HG03442 (cell line): ENCODE measurements around the gene BPIFB6.

Experiments used
- ATAC-seq: cut with Tn5 transposase; IDR thresholded peaks from one replicate; pipeline ENCODE4 v1.9.1; 2021; ENCODE audit warnings: mild to moderate bottlenecking, moderate library complexity; ENCODE audit not compliant: unreplicated experiment

BPIFB6 gene

GRCh38 chr20:33000802-33001466 lies 30.5 kb upstream of the BPIFB6 start:
- ATAC-seq, result no peak

DNA sequence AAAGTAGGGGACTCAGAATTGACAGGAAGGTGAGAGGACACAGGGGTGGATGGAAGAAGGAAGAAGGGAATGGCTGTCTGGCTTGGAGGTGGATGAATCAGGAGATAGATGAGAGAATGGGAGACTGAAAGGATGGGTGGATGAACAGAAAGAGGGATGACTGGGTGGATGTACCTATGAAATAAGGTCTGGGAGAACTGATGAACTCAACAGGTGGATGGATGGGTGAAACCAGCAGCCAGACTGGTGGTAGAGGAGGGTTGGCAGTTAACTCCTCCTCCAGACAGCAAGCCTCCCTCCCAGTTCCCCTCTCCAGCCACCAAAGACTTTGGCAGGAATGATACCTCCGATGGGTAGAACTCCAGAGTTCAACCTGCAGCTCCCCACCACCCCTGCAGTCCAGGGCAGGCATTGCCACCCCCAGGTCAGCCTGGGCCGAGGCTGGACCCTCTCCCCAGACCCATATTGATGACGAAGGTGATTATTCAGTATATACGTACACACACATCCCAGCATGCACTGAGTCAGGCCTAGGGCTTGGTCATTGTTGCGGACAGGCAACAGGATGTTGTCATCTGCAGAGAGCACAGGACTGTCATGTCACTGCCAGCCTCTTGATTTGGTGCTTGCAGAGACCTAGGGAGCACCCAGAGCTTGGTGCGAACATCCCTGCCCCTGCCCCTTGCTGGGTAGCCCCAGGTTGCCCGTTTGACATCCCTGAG lies 29.2 kb upstream of the BPIFB6 start:
- ATAC-seq, result no peak

DNA sequence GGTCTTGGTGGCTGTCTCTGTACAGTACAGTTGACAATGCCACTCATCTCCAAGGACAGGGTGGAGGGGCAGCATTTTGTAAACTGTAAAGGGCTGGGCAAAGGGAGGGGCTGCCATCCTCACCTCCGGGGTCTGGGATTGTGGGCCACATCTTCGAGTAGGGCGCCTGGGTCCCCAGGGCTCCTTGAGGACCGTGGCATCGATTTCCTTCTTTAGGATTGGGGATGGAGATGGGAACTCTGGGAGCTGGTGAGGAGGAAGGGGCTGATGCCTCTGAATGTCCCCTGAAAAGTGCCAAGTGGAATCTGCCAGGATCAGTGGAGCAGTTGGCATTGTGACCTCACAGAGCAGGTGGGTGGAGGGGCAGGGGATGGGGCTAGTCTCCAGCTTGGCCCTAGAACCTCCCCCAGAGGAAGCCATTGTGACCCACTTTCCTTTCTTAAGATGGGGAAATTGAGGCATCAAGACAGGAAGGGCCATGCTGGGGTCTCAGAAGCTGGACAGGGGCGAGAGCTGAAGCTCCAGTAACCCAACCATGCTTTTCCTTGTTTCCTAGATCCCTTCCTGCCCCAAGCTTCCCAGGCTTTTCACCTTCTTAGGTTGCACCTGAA lies 27.2 kb upstream of the BPIFB6 start, which contains the start of gene SUN5:
Gene SUN5 (minus strand): TSS at position 293 of the 611 bp plus-strand sequence. CDS start 93 bp downstream, at position 200.
- no peak for ATAC-seq

GRCh38 chr20:33005132-33005566 lies 26.3 kb upstream of the BPIFB6 start:
- no peak for ATAC-seq

GRCh38 chr20:33005908-33006775 lies 25.3 kb upstream of the BPIFB6 start:
- no peak for ATAC-seq

GRCh38 chr20:33006776-33007375 lies 24.6 kb upstream of the BPIFB6 start:
- ATAC-seq, result no peak

DNA sequence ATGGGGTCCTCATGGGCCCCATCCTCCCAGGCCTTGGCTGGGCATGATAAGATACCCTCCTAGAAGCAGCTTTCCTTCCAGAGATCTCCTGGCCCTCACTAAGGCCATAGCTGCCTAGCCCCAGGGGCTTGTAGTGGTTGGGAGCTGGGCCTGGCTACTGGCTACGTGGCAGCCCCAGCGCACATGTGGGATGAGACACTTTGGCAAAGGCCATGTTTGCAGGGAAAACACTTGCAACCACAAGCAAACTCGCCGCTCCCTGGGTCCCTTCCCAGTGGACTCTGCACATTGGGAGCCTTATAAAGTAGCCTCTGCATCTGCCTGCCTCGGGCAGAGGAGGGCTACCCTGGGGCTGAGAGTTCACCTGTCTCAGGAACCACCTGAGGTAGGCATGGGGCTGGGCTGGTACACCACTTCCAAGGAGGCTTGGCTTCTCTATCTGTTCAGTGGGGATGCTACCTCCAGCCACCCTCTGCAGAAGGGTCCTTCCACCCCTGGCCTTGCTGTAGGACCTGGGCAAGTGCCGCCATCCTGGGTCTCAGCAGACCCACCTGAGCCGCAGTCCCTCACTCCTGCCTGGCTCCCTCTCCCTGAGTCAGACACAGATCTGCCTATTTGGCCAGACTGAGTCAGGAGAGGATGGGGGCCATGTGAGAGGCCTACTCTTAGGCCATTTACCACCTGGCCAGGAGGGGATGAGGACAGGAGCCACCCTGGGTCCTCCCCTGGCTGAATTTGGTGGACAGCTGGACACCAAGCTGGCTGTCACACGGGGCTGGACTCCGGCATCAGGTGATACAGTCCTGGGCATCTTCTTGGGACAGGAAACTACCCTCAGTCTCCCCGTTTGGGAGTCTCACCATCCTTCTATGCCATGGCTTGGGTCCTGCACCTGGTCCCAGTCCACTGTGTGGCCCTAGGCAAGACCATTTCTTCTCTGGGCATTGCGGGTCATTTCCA lies 23.8 kb upstream of the BPIFB6 start, which contains the start of gene BPIFB2:
Gene BPIFB2 (plus strand): TSS at position 329 of the 960 bp plus-strand sequence. CDS start 871 bp downstream, outside the sequence.
- no peak for ATAC-seq

- no peak for ATAC-seq
These were observed 22.9 kb upstream of the BPIFB6 start for GRCh38 chr20:33008336-33009213.

DNA sequence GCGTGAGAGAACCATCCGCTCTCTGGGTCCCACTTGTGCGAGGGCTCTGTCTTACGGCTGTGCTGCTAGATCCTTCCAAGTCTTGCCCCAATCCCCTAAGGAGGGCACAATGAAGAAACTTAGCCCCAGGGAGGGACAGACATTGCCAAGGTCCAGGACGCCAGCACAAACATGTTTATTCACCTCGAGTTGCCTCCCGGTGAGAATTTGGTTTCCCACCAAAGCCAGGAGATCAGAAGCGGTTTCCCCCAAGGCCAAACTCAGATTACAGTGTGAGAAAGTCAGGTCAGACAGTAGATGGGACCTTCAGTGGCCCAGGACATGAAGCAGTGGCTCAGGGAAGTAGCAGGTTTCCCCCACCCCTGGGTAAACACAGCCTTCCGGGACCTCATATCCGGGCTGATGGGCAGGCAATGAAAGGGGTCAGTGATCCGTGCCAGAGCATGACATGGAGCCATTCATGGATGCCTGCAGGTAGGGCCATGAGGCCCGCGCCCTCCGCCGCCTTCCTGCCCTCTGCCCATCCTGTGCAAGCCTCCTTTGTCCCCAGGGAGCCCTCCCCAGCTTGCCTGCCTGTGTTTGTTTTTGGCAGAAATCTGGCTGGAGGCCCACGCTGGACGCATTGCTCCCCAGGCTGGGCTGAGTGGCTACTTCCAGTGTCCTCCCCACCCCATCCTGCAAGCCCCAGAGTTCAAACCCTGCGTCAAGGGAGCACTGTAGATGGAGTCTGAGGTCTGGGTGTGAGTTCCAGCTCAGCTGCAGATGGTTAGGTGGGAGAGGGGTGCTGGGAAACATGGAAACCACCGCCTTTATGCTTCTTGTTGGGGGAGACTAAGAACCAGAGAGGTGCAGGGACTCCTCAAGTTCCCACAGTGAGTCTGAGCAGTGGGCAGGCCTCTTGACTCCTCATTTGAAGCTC lies 22.0 kb upstream of the BPIFB6 start:
- no peak for ATAC-seq

DNA sequence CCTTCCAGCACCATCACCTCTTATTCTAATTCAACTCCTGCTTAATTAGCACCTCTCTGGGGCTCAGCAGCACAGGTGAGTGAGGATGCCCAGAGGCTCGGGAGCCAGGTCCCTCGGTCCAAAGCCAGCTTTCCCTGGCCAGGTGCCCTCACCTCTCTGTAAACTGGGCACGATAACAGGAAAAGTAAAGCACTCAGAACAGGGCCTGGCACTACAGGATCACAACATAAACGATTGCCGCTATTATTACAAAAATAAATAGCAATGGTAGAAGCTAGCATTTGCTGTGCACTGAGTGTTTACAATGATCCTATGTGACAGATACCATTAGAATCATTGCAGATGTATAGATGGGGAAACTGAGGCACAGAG lies 21.3 kb upstream of the BPIFB6 start:
- no peak for ATAC-seq

DNA sequence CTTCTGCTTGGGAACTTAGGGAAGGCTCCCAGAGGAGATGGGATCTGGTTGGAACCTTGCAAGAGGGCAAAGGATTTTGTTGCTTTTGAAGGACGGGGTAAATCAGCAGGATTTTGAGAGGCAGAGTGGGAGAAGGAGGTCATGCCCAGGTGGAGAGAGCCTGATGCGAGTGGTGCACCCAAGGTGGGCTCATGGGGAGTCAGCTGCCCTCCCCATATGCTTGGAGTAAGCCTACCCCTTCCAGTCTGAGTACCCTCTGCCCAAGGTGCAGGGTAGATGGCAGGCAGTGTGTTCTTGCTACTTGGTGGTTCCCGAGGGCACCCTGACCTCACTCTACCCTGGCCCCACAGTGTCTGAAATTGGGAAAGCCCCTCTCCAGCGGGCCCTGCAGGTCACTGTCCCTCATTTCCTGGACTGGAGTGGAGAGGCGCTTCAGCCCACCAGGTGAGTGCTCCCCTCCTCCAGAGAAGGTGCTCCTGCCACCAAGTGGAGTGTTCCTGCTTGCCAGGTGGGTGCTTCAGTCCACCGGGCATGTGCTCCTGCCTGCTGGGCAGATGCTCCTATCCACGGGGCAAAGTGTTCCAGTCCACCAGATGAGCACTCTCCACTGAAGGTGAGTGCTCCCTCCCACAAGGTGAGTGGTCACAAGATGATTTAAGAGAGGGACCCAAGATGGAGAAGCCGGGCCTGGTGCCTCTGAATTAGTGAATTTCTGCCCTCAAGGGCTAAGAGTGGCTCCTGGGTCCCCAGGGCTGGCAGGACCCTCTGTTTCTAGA lies 20.6 kb upstream of the BPIFB6 start:
- no peak for ATAC-seq

- ATAC-seq, result no peak
These were observed 18.9 kb upstream of the BPIFB6 start for GRCh38 chr20:33012327-33013189.

DNA sequence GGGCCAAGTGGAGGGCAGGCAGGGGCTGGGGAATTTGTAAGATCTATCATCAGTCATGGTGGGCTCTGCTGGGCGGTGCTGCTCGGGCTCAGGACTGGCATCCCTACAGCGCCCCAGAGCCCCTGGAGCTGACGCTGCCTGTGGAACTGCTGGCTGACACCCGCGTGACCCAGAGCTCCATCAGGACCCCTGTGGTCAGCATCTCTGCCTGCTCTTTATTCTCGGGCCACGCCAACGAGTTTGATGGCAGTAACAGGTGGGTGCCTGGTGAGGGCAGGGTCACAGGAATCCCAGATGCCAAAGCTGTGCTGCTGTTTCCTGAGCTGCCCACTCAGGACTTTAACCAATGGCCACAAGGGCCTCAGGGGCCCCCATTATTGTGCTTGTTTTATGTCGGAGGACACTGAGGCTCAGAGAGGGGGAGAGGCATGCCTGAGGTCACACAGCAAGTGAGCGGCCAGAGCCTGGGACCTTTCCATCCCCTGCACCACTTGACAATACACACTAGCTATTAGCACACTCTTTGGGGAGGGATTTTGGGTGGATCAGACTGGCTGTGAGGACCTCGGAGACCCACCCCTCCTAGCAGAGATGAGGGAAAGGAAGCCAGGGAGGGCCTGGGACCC lies 17.6 kb upstream of the BPIFB6 start:
- ATAC-seq, result no peak

DNA sequence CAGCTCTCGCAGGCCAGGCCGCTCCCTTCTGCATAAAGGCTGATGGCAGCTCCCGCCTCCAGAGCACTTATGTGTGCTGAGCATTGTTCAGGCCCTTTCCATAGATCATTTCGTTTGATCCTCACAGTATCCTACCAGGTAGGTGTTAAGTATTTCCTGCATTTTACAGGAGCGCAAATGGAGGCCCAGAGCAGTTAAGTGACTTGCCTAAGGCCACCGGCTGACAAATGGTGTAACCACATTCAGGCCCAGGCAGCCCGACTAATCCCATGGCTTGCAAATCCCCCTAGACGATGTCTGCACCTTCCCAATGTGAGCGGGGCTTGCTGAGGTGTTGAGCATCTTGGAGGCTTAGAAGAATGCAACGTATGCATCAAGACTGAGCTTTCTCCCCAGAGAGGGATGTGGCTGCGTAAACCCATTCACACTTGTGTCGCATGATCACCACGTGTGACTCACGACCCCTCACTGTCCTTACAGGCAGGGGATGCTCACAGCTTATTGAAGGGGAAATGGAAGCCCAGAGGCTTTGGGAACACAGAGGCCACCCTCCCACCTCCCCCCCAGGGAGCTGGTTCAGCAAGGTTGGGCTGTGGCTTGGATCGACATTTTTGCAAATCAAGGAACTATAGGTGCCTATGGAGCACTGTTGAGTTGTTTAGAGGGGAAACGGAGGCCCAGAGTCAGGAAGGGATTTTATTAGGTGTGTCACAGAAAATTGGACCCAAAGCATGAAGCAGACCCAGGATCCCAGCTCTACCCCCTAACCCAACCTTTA lies 16.9 kb upstream of the BPIFB6 start:
- ATAC-seq, result no peak

DNA sequence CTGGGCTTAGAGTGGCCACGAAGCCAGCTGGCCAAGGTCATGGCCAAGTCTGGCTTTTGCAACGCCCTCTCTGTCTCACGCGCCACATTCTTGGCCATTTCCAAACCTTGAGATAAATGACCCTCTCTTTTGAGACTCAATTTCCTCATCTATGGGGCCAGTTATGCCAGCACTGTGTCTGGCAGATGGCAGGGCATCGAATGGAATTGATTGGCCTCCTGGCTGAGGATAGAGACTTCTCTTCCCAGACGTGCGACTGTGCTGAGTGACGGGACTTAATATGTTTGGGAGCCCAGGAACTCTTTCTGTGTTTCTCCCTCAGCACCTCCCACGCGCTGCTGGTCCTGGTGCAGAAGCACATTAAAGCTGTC lies 16.3 kb upstream of the BPIFB6 start:
- no peak for ATAC-seq
